Activated B cell treated with CpG ODN at 0.5 μM for 24 hours (primary cell): ENCODE measurements around the gene CAD. TPM values are rescaled to one million over a fixed set of nuclear protein-coding genes. Genes with fewer than 3 reads are reported as not detected.

Experiments used
- ATAC-seq: fragments of 200-7000 bp; cut with Tn5 transposase; one replicate; pipeline ENCODE4 v1.10.0; 2021; ENCODE audit warnings: low read depth, mild to moderate bottlenecking, moderate library complexity
- CTCF ChIA-PET: fragments of 350-600 bp; sonication (Branson Sonifier 250); formaldehyde crosslinking; loops from one replicate; lab custom pipeline; 2021; ENCODE audit warnings: antibody characterized with exemption; lab: Charles Lee
- POLR2A ChIA-PET: fragments of 350-600 bp; sonication (Branson Sonifier 250); formaldehyde crosslinking; loops from one replicate; lab custom pipeline; 2021; ENCODE audit warnings: antibody characterized with exemption; lab: Charles Lee
- DNase-seq: peaks from one replicate; pipeline ENCODE4 v3.0.0; 2022
- H3K27ac Mint-ChIP-seq: one replicate; pipeline ENCODE4 v1.8.0; 2020; ENCODE audit warnings: mixed read lengths
- H3K27me3 Mint-ChIP-seq: one replicate; pipeline ENCODE4 v1.8.0; 2021; ENCODE audit warnings: mixed read lengths
- H3K36me3 Mint-ChIP-seq: one replicate; pipeline ENCODE4 v1.8.0; 2021; ENCODE audit warnings: low read depth, mixed read lengths
- H3K4me1 Mint-ChIP-seq: one replicate; pipeline ENCODE4 v1.8.0; 2021; ENCODE audit warnings: mixed read lengths
- H3K4me3 Mint-ChIP-seq: one replicate; pipeline ENCODE4 v1.8.0; 2020; ENCODE audit warnings: mild to moderate bottlenecking, mixed read lengths
- H3K9me3 Mint-ChIP-seq: one replicate; pipeline ENCODE4 v1.8.0; 2020; ENCODE audit warnings: mixed read lengths
- CTCF ChIP-seq: fragments of 200-600 bp; IDR thresholded peaks from one replicate; pipeline ENCODE4 v1.8.0; 2022; ENCODE audit warnings: antibody characterized with exemption, mild to moderate bottlenecking
- intact Hi-C: fragments of 100-400 bp; cut with micrococcal nuclease; formaldehyde crosslinking; loops from one replicate; pipeline ENCODE4 v1.15.1; 2024
- total RNA-seq: library from RNA; stranded (reverse); gene quantifications from 2 replicates; pipeline ENCODE4 v1.2.3, GENCODE V29; 2022

CAD gene
- total RNA-seq, 1 donor from 2014 or later, result 64.1 TPM

GRCh38 chr2:27233341-27233740, 16.2 kb downstream of the CAD start:
- ATAC-seq (no peak), DNase-seq (no peak)
- Mint-ChIP-seq H3K27me3 (no peaks in the 10 kb centered on the region), H3K9me3 (no peaks in the 10 kb centered on the region), H3K4me1 (no peaks in the 10 kb centered on the region), H3K4me3 (no peak overlapping the region), H3K36me3 (peaks cover 83% of the 10 kb centered on the region), H3K27ac (no peak overlapping the region)
- intact Hi-C loops, result no loop called here
- POLR2A ChIA-PET, result no interaction called here
- no peak for TF ChIP-seq CTCF
- CTCF ChIA-PET, result no interaction called here

GRCh38 chr2:27236136-27236535, 19.0 kb downstream of the CAD start:
- DNase-seq, result no peak
- ChIA-PET CTCF (no interaction called here), POLR2A (interaction anchor here (1.2 kb wide), 1 partner anchor 23 kb away, joined by 4 read pairs; the partner anchor contains the start of gene SLC5A6)
- no peaks in the 10 kb centered on the region for H3K27me3 Mint-ChIP-seq
- no peaks in the 10 kb centered on the region for H3K9me3 Mint-ChIP-seq
- no peak for ATAC-seq
- no peaks in the 10 kb centered on the region for H3K4me1 Mint-ChIP-seq
- TF ChIP-seq CTCF, result no peak
- no peak overlapping the region for H3K4me3 Mint-ChIP-seq
- no peak overlapping the region for H3K27ac Mint-ChIP-seq
- peaks cover 99% of the 10 kb centered on the region for H3K36me3 Mint-ChIP-seq
- intact Hi-C loops, result no loop called here

- TF ChIP-seq CTCF, result no peak
- H3K4me3 Mint-ChIP-seq, result no peak overlapping the region
- no peaks in the 10 kb centered on the region for H3K27me3 Mint-ChIP-seq
- DNase-seq, result no peak
- H3K4me1 Mint-ChIP-seq, result no peaks in the 10 kb centered on the region
- CTCF ChIA-PET, result interaction anchor here (0.7 kb wide), 1 partner anchor 66 kb away, joined by 3 read pairs; no protein-coding TSS in a partner anchor
- POLR2A ChIA-PET, result interaction anchor here (0.7 to 1.2 kb wide), 2 partner anchors 24 to 428 kb away, joined by 4 to 8 read pairs; partner anchors contain the start of gene SLC5A6
- ATAC-seq, result no peak
- intact Hi-C loops, result no loop called here
- peaks cover 99% of the 10 kb centered on the region for H3K36me3 Mint-ChIP-seq
- H3K9me3 Mint-ChIP-seq, result no peaks in the 10 kb centered on the region
- no peak overlapping the region for H3K27ac Mint-ChIP-seq
These were observed 19.5 kb downstream of the CAD start for GRCh38 chr2:27236626-27237025.

- Mint-ChIP-seq H3K27ac (no peak overlapping the region), H3K36me3 (peaks cover 99% of the 10 kb centered on the region), H3K4me3 (no peak overlapping the region), H3K4me1 (no peaks in the 10 kb centered on the region), H3K9me3 (no peaks in the 10 kb centered on the region), H3K27me3 (no peaks in the 10 kb centered on the region)
- ChIA-PET CTCF (interaction anchor here (0.7 kb wide), 1 partner anchor 66 kb away, joined by 3 read pairs; no protein-coding TSS in a partner anchor), POLR2A (interaction anchor here (0.7 kb wide), 1 partner anchor 427 kb away, joined by 8 read pairs; no protein-coding TSS in a partner anchor)
- no peak for TF ChIP-seq CTCF
- ATAC-seq (no peak), DNase-seq (no peak)
- intact Hi-C loops, result no loop called here
These were observed 20.3 kb downstream of the CAD start for GRCh38 chr2:27237341-27237945.

- DNase-seq (no peak), ATAC-seq (no peak)
- Mint-ChIP-seq H3K9me3 (no peaks in the 10 kb centered on the region), H3K36me3 (peaks cover 99% of the 10 kb centered on the region), H3K4me1 (no peaks in the 10 kb centered on the region), H3K27me3 (no peaks in the 10 kb centered on the region), H3K4me3 (no peak overlapping the region), H3K27ac (no peak overlapping the region)
- POLR2A ChIA-PET, result no interaction called here
- CTCF ChIA-PET, result no interaction called here
- intact Hi-C loops, result no loop called here
- TF ChIP-seq CTCF, result no peak
These were observed 21.8 kb downstream of the CAD start for GRCh38 chr2:27238976-27239375.
